Muscle of leg (tissue), 11 donors: ENCODE measurements around the gene AFF2. TPM values are rescaled to one million over a fixed set of nuclear protein-coding genes. Genes with fewer than 3 reads are reported as not detected.
A peak's percentile ranks its signal among the peaks of the same experiment; 100 is the strongest.

Source experiments
- DNase-seq: peaks from one replicate; pipeline ENCODE4 v3.0.0; 2013
- H3K27ac ChIP-seq: one replicate; pipeline ENCODE4 v1.5.1; 2013; ENCODE audit warnings: mild to moderate bottlenecking, low read length, control low read depth
- H3K27me3 ChIP-seq: one replicate; pipeline ENCODE4 v1.6.1; 2013; ENCODE audit warnings: low read length; ENCODE audit not compliant: control insufficient read depth, insufficient read depth
- H3K36me3 ChIP-seq: one replicate; pipeline ENCODE4 v1.6.1; 2013; ENCODE audit warnings: low read length; ENCODE audit not compliant: control insufficient read depth, insufficient read depth
- H3K4me1 ChIP-seq: one replicate; pipeline ENCODE4 v1.6.1; 2013; ENCODE audit warnings: low read length; ENCODE audit not compliant: control insufficient read depth, insufficient read depth
- H3K4me3 ChIP-seq: one replicate; pipeline ENCODE4 v1.5.1; 2013; ENCODE audit warnings: low read length, control low read depth
- H3K9me3 ChIP-seq: replicated peaks from 2 replicates; pipeline ENCODE4 v1.6.1; 2013; ENCODE audit warnings: low read depth, low read length; ENCODE audit not compliant: control insufficient read depth
- WGBS: methylation state at CpG from one replicate; pipeline ENCODE4 v1.1.5; 2013; ENCODE audit warnings: missing lambda C conversion rate; ENCODE audit not compliant: insufficient coverage; 5-methylcytosine and 5-hydroxymethylcytosine counted together
- polyA plus RNA-seq, 8 donors: library from polyadenylated mRNA; unstranded; fragments of 120-200 nt; gene quantifications; one replicate each; pipeline versions ENCODE4 v1.2.1 to v1.2.3, GENCODE V29; 2013; ENCODE audit warnings: inconsistent platforms in 1 of 8, low replicate concordance in 1 of 8; ENCODE audit not compliant: insufficient read length in 8 of 8, insufficient read depth in 1 of 8
- total RNA-seq: library from RNA; stranded (reverse); fragments of 120-200 nt; gene quantifications from one replicate; pipeline ENCODE4 v1.2.4, GENCODE V29; 2013

Gene AFF2
- total and polyA plus RNA-seq, 9 donors = 0.42 to 6.1 (median 1.4) TPM

DNA sequence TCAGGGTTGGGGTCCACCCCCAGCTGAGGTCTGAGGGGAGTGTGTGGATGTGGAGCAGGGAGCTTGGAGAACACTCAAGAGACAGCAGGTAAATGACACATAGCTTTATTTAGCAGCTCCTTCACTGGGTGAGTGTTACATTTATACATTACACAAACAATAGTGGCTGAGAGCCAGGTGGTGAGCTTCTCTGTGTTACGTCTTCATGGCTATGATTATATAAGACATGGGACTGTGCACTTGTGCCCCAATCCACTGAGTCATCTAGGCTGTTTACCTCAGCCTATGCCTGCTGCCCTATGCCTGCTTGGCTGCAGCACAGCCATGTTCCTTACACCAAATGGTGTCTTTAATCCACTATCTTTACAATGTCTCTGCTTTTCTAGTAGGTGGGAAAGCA, 459.6 kb downstream of the AFF2 start:
- Histone ChIP-seq H3K9me3 (no peaks in the 10 kb centered on the region), H3K4me3 (no peak overlapping the region), H3K27ac (no peak overlapping the region), H3K36me3 (no peaks in the 10 kb centered on the region), H3K27me3 (no peaks in the 10 kb centered on the region), H3K4me1 (no peaks in the 10 kb centered on the region)
- DNase-seq = no peak
- WGBS = no CpG with 5 or more reads among the region's 1 CpG

DNA sequence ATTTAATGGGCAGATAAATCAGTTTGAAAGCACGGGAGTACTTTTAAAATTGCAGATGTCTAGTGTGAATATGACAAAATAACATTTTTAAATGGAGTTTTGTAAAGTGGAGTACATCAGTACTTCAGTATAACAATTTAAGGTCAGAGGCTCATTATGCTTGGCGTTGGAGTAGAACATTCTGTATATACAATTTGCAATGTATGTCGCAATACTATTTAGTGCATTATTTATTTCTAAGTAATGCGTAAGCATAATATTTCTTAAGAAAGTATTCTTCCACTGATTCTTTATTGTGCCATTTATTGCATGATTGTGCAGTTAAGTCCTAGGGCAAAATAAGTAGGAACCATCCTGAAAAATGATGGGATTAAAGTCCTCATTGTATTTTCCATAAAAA, 461.6 kb downstream of the AFF2 start:
- Histone ChIP-seq H3K36me3 (no peaks in the 10 kb centered on the region), H3K4me3 (no peak overlapping the region), H3K27ac (no peak overlapping the region), H3K9me3 (no peaks in the 10 kb centered on the region), H3K4me1 (no peaks in the 10 kb centered on the region), H3K27me3 (no peaks in the 10 kb centered on the region)
- no peak for DNase-seq
- WGBS = no CpG with 5 or more reads among the region's 4 CpGs

DNA sequence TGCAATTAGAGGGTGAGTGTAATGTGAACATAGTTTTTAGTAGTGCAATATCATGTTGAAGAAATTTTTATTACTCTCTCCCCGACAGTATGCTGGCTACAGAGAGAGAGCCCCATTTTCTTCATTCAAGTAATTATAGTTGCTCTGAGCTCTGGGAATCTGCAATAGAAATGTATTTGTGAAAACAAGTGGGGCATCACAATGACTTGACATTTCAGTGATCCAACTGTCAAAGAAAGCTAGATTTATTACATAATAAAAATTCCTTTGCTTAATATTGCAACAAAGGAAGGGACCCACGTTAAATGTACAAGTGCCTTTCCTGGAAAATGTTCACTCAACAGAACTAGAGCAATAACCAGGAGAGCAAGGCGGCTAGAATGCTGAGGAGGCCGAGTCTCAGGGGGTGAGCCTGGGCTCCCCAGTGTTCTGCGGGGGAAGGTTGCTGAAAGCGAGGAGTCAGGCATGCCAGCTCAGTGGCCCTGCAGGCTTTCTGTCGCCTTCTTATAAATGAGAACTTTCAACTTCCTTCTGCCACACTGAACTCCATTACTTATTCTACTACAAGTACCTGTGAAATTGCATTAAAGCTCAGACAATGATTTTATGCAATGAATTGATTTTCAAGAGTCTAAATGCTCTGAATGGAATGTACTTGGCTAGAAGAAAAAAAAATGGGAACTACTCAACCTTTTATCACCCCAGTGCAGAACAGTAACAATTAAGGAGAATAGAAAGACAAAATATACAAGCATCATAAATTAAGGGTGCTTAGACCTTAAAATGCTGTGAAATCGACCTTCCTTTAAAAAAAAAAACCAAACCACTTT, 476.4 kb downstream of the AFF2 start:
- no peak overlapping the region for H3K27ac ChIP-seq
- no peaks in the 10 kb centered on the region for H3K4me1 ChIP-seq
- no peak overlapping the region for H3K4me3 ChIP-seq
- H3K36me3 ChIP-seq = no peaks in the 10 kb centered on the region
- no peaks in the 10 kb centered on the region for H3K27me3 ChIP-seq
- WGBS = no CpG with 5 or more reads among the region's 8 CpGs
- no peak for DNase-seq
- H3K9me3 ChIP-seq = no peaks in the 10 kb centered on the region

DNA sequence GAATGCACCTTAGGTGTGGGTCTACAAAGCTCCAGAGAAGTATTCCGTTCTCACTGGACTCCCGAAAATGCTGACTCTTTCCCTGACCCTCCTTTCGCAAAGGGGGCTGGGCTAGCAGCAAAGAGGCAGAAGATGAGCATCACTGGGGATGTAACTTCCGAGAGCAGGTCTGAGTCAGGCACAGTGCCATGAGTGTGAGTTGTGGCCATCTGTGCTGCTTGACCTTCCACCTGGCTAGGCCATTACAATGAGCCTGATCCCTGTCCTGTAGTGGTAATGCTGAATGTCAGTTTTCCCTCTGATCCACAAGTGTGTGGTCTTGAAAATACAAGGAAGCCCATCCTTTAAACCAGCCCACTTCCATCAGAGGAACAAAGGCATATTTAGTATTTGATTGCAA, 479.4 kb downstream of the AFF2 start:
- Histone ChIP-seq H3K4me3 (no peak overlapping the region), H3K4me1 (no peaks in the 10 kb centered on the region), H3K36me3 (no peaks in the 10 kb centered on the region), H3K27me3 (peaks cover 3% of the 10 kb centered on the region), H3K27ac (no peak overlapping the region), H3K9me3 (no peaks in the 10 kb centered on the region)
- no peak for DNase-seq
- WGBS = 73% methylated on average over 4 of the region's 4 CpGs

DNA sequence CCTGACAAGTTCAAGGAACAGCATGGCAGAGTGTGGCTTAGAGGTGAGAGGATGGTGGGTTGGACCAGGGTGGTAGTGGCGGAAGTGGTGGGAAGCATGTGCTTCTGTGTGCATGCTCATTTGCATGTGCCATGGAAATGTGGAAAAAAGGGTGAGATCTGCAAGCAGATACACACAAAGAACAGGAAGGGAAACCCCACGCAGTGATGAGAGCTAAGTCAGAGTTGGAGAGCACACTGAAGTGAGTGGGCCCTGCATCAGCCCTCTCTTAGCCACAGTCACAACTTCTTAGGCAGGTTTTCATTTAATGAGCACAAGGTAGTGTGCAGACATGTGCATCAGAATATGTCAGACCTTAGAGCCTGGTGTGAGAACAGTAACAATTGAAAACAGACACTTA, 483.8 kb downstream of the AFF2 start:
- Histone ChIP-seq H3K4me3 (no peak overlapping the region), H3K27ac (no peak overlapping the region), H3K9me3 (no peaks in the 10 kb centered on the region), H3K4me1 (no peaks in the 10 kb centered on the region), H3K36me3 (no peaks in the 10 kb centered on the region), H3K27me3 (peaks cover 3% of the 10 kb centered on the region)
- DNase-seq = no peak
- 55% methylated on average over 1 of the region's 2 CpGs for WGBS

DNA sequence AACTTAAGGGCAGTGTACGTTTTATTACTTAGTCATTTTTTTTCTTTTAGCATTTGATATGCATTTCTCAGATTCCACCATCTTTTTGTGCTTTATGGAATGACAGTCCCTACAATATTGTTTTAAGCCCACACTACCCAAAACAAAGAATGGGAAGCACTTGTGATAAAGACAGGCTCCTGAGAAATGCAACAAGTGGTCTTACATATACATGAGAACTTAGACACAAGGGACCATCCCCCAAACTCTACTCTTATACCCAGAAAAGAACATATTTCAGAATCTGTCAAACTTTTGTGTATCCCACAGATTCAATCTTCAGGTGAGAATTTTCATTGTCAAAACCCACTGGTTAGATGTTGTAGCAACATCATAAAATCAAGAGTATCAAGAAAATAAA, 491.1 kb downstream of the AFF2 start:
- Histone ChIP-seq H3K9me3 (no peaks in the 10 kb centered on the region), H3K36me3 (no peaks in the 10 kb centered on the region), H3K27me3 (no peaks in the 10 kb centered on the region), H3K4me3 (no peak overlapping the region), H3K27ac (no peak overlapping the region), H3K4me1 (no peaks in the 10 kb centered on the region)
- WGBS = no CpG with 5 or more reads among the region's 1 CpG
- no peak for DNase-seq

DNA sequence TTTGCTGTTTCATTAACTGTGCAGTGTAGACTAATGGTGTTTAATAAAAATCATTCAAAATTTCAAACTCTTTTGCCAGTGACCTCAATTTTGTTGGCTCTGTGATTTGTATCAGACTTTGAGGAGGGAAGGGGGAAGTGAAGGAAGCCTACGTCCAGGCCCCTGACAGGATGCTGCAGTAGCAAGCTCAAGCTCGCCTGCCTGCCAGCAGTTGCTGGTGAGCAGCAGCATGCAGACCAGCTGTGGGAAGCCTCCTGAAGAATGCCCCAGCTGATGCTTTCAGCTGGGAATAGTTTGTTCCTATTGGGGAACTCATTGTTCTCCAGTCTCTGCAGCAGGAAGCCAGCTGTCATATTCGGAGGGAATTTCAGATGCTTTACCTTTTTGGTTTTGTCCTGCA, 495.2 kb downstream of the AFF2 start:
- WGBS = 44% methylated on average over 3 of the region's 3 CpGs
- DNase-seq = peak; percentile 18
- no peaks in the 10 kb centered on the region for H3K9me3 ChIP-seq
- H3K27me3 ChIP-seq = peaks cover 3% of the 10 kb centered on the region
- H3K36me3 ChIP-seq = no peaks in the 10 kb centered on the region
- no peak overlapping the region for H3K27ac ChIP-seq
- H3K4me3 ChIP-seq = no peak overlapping the region
- H3K4me1 ChIP-seq = no peaks in the 10 kb centered on the region

DNA sequence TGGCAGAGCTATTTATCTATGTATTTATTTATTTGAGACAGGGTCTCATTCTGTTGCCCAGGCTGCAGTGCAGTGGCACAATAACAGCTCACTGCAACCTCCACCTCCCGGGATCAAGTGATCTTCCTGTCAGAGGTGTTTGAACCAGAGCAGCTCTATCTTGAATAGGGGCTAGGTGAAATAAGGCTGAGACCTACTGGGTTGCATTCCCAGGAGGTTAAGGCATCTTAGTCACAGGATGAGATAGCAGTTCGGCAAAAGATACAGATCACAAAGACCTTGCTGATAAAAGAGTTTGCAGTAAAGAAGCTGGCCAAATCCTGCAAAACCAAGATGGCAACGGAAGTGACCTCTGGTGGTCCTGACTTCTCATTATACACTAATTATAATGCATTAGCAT, 501.9 kb downstream of the AFF2 start:
- peaks cover under 1% of the 10 kb centered on the region for H3K4me1 ChIP-seq
- H3K4me3 ChIP-seq = no peak overlapping the region
- no peak overlapping the region for H3K27ac ChIP-seq
- WGBS = no CpG with 5 or more reads among the region's 3 CpGs
- DNase-seq = no peak
- H3K27me3 ChIP-seq = peaks cover 5% of the 10 kb centered on the region
- no peaks in the 10 kb centered on the region for H3K9me3 ChIP-seq
- H3K36me3 ChIP-seq = no peaks in the 10 kb centered on the region

DNA sequence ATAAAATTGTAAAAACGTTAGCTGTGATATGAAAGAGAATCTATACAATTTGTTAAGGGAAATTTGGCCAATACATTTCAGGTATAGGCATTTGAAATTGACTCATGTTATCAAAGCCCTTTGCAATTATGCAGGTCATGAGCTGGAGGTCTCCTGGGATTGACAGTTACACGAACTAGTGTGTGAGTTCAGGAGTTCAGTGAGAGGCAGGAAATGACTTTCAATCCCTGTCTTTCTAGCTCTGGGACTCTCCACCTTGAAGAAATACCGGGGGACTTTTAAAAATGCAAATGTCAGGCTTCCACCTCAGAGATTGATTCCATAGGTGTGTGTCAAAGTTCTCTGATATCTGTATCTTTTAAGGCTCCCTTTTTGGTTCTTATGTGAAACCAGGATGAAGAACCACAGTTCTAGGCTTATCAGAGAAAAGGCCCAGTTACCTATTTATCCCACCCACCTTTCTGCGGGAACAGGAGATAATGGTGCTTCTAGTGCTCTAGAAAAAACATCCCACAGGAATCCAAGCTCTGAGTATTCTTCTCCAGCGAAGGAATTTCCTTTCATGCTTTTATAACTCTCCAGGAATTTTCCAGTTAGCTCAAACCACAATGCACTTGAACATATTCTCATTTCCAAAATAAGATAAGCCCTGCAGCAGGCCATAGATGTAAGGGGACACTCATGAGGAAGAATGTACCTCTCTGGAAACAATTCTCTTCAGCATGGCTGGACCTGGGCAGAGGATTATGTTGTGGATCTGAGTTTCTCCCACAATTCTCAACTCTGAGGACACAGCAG, 503.6 kb downstream of the AFF2 start:
- WGBS = 11% methylated on average over 1 of the region's 5 CpGs
- no peaks in the 10 kb centered on the region for H3K9me3 ChIP-seq
- H3K36me3 ChIP-seq = no peaks in the 10 kb centered on the region
- peaks cover 4% of the 10 kb centered on the region for H3K27me3 ChIP-seq
- H3K4me1 ChIP-seq = peaks cover 8% of the 10 kb centered on the region
- no peak overlapping the region for H3K4me3 ChIP-seq
- no peak overlapping the region for H3K27ac ChIP-seq
- DNase-seq = no peak

DNA sequence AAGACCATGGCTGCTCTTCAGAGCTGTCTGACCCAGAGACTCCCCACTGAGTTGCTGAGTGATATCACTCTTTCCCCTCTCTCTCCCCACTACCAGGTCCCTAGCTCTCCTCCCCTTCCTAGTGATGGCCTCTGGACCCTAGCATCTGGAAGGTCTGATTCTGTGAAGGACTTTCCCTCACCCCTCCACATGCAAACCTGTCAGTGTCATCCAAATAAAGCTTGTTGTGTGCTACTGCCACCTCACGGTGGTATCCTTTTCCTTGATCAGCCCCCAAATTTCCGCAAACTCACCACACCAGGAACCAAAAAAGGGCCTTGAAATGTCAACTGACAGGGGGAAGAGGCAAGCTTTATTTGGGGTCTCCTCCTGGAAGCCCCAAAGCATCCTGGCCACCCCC, 504.5 kb downstream of the AFF2 start:
- no peak for DNase-seq
- H3K4me3 ChIP-seq = no peak overlapping the region
- H3K27ac ChIP-seq = no peak overlapping the region
- peaks cover 4% of the 10 kb centered on the region for H3K27me3 ChIP-seq
- H3K4me1 ChIP-seq = peaks cover 8% of the 10 kb centered on the region
- 60% methylated on average over 1 of the region's 2 CpGs for WGBS
- no peaks in the 10 kb centered on the region for H3K9me3 ChIP-seq
- H3K36me3 ChIP-seq = no peaks in the 10 kb centered on the region
